ENCODE data around the gene RIBC2.
"Not testable (repeated sequence)": the region's sequence is repeated elsewhere in the genome, so short reads cannot be mapped to it uniquely, and the experiment has no call there.

RIBC2 gene

GRCh38 chr22:45458532-45458931 is 45.0 kb downstream of the RIBC2 start:
- H3K27ac ChIP-seq: no peak overlapping the region
- TF ChIP-seq CTCF (conservative IDR thresholded peaks at IDR 0.05) (no peak), ZFX (IDR thresholded peaks at IDR 0.05) (no peak)

DNA sequence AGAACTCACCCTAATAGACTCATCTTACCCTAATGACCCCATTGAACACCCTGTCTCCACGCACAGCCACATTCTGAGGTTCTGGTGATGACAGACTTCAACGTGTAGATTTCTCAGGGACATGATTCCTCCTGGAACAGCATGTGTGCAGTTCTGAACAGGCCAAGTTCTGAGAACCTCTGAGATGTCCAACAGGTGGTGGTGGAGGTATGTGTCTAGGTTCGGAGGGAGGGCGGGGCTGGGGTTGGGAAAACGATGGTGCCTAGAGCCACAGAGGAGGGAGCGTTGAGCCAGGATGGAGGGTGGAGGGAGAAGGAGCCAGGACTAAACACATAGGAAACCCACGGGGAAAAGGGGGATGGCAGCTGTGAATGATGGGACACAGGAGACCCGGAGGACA is 45.7 kb downstream of the RIBC2 start:
- TF ChIP-seq ZFX (IDR thresholded peaks at IDR 0.05) (no peak), CTCF (conservative IDR thresholded peaks at IDR 0.05) (no peak)
- no peak overlapping the region for H3K27ac ChIP-seq

DNA sequence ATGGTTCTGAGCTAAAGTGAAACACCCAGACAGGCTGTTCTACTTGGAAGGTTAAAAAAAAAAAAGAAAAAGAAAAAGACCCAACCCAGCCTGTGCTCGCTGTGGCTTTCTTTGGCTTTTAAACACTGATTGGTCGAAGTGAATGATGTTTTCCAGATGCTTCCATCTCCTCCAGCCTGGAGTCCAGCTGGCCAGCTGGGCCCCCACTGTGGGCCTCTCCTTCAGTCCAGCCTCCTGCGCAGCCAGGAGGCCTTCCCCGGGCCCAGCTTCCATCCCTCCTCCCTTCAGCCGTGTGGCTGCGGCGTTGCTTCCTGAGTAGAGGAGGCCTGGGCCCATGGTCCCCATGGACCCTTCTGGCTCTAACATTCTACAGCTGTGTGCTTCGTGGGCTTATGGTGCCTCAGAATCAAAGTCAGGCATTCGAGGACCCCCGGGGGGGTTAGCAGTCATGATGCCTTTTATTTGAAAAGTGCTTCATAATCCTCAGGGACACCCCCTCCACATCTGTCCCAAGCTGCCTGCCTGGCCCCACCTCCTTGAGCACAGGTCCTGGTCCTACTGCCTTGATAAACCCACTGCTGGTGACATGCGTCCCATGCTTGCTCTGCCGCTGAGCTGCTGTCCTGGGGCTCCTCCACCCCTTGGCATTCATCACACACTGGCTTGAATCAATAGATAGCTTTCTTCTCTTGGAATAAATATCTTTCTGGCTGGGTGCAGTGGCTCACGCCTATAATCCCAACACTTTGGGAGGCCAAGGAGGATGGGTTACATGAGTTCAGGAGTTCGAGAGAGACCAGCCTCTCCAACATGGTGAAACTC is 47.0 kb downstream of the RIBC2 start:
- TF ChIP-seq CTCF (conservative IDR thresholded peaks at IDR 0.05): no peak
- TF ChIP-seq ZFX (IDR thresholded peaks at IDR 0.05): no peak
- H3K27ac ChIP-seq: no peak overlapping the region

DNA sequence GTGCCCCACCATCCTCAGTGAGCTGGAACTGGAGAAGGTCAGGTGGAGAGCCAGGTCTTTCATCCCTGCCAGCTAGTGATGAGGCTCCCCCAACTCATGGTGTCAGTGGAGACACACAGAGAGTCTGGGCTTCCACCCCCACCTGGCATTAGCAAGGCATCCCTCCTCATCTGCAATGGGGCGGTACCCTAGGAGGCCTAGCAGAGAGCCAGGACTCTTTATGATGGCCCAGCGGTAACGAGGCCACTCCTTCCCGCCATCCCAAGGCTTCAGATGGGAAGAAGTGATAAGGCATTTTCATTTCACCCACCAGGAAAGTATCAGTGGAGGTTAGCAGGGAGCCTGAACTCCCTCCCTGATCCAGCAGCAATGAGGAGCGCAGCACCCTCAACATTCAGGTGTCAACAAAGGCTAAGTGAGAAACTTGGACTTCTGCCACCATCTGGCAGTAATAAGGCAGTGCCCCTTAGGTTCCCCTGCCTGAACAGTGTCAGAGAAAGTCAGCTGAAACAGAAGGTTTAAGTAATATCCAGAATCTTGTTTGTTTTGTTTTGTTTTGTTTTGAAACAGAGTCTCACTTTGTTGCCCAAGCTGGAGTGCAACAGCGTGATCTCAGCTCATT is 48.7 kb downstream of the RIBC2 start:
- H3K27ac ChIP-seq: no peak overlapping the region
- TF ChIP-seq CTCF (conservative IDR thresholded peaks at IDR 0.05): no peak
- no peak for TF ChIP-seq ZFX (IDR thresholded peaks at IDR 0.05)

GRCh38 chr22:45463691-45464090 is 50.2 kb downstream of the RIBC2 start:
- H3K27ac ChIP-seq: not testable (repeated sequence)

- TF ChIP-seq CTCF (conservative IDR thresholded peaks at IDR 0.05) (no peak), ZFX (IDR thresholded peaks at IDR 0.05) (no peak)
- no peak overlapping the region for H3K27ac ChIP-seq
These were observed 52.1 kb downstream of the RIBC2 start for GRCh38 chr22:45465633-45466032.

DNA sequence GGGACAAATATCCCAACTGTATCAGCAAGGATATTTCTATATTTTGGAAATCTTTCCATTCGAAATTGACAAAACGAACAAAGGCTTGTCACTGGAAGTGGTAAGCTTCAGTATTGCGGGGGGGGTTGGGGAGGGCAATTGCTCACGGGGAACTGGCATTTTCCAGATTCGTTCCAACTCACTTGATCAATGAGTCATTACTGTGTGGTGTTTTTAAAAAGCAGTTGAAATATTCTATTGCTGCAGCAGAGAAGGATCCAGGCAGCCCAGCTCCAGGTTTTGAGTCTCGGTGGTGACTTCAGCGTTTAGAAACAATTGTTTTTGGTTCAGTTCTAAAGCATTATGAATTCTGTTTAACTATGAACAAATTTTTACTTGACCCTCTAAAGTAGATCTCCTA is 55.4 kb downstream of the RIBC2 start:
- H3K27ac ChIP-seq: no peak overlapping the region
- no peak for TF ChIP-seq CTCF (conservative IDR thresholded peaks at IDR 0.05)
- no peak for TF ChIP-seq ZFX (IDR thresholded peaks at IDR 0.05)

All from C4-2B (cell line).